Measurements from ENCODE around the gene TRIO. TPM values are rescaled to one million over a fixed set of nuclear protein-coding genes. Genes with fewer than 3 reads are reported as not detected.

The TRIO gene
- total and polyA plus RNA-seq, 2 of the 8 experiments (the other 6 are each of a cell fraction or from before 2014, with no cell fraction given), result 35.1 to 69.1 TPM

- H4K8ac ChIP-seq (ENCODE audit: extremely low read depth, insufficient read depth, low read length), result no peak overlapping the region
- DNase-seq (ENCODE audit: low read depth in 1 of 2, low spot score in 2 of 2), result no peak
- peaks cover 1 to 97% of the 10 kb centered on the region in 2 experiments for H3K79me2 ChIP-seq (ENCODE audit: control insufficient read depth in 1 of 2, insufficient read depth in 2 of 2, low read length in 2 of 2)
- 78% methylated on average over 9 of the region's 9 CpGs; no CpG with 5 or more reads in 1 of the 2 experiments for WGBS, 2 experiments (ENCODE audit: extremely low coverage in 1 of 2, insufficient coverage in 1 of 2, insufficient read length in 1 of 2, insufficient replicate concordance in 2 of 2, low coverage in 1 of 2, low lambda C conversion rate in 2 of 2, missing lambda C conversion rate in 1 of 2)
- no peak overlapping the region for H2BK20ac ChIP-seq (ENCODE audit: low read length)
- H4K20me1 ChIP-seq (replicated peaks in 1 of 2; ENCODE audit: control insufficient read depth in 1 of 2, insufficient read depth in 2 of 2, low read length in 2 of 2), result peaks cover 11 to 15% of the 10 kb centered on the region in 2 experiments
- ChIA-PET CTCF (ENCODE audit: partially characterized antibody) (interaction anchor here (0.5 to 2.2 kb wide), 6 partner anchors 10 to 65 kb away, joined by 3 to 7 read pairs (median 4); no protein-coding TSS in a partner anchor), POLR2A (ENCODE audit: partially characterized antibody) (interaction anchor here (1.3 to 1.6 kb wide), 2 partner anchors 9 to 19 kb away, joined by 3 to 4 read pairs; no protein-coding TSS in a partner anchor)
- no peak overlapping the region for H4K5ac ChIP-seq (ENCODE audit: insufficient read length, low read depth, low read length)
- no peak overlapping the region for H2AFZ ChIP-seq (ENCODE audit: low read length)
- H3K4me1 ChIP-seq (replicated peaks in 1 of 4; ENCODE audit: control insufficient read depth in 3 of 4, insufficient read depth in 4 of 4, low read length in 3 of 4), result peaks cover 0 to 10% (median 3%) of the 10 kb centered on the region in 4 experiments; a peak in 4 of 7 replicates
- H2AK5ac ChIP-seq (ENCODE audit: low read depth, low read length), result no peak overlapping the region
- H2BK120ac ChIP-seq (replicated peaks; ENCODE audit: low read depth, low read length), result no peak overlapping the region
- no peak overlapping the region for H4K91ac ChIP-seq (replicated peaks; ENCODE audit: insufficient read length, low read length)
- no peak overlapping the region for H3K4ac ChIP-seq (replicated peaks; ENCODE audit: insufficient read length, low read depth, low read length)
- no peak overlapping the region for H3K56ac ChIP-seq (replicated peaks; ENCODE audit: insufficient read length, low read depth, low read length)
- H2BK5ac ChIP-seq (ENCODE audit: low read depth, low read length), result no peak overlapping the region
- no peaks in the 10 kb centered on the region; the same call in 1 of the 2 replicates for H3K23me2 ChIP-seq (ENCODE audit: low read depth, low read length)
- TF ChIP-seq ATF3 (IDR thresholded peaks at IDR 0.05; ENCODE audit: insufficient read depth, low read depth, low read length) (no peak), ZNF274 (IDR thresholded peaks at IDR 0.05; ENCODE audit: borderline replicate concordance, extremely low read depth, low read length) (no peak), SP2 (IDR thresholded peaks at IDR 0.05; ENCODE audit: low read length) (no peak), KDM1A (IDR thresholded peaks at IDR 0.05; ENCODE audit: borderline replicate concordance, low read length) (no peak), POU5F1 (IDR thresholded peaks at IDR 0.05; ENCODE audit: low read depth, low read length) (no peak), EGR1 (IDR thresholded peaks at IDR 0.05; ENCODE audit: borderline replicate concordance, low read depth, low read length) (no peak), CHD1 (IDR thresholded peaks at IDR 0.05; ENCODE audit: low read depth, low read length) (no peak), RBBP5 (IDR thresholded peaks at IDR 0.05; ENCODE audit: borderline replicate concordance, low read depth, low read length) (no peak)
- no peaks in the 10 kb centered on the region for H3K36me3 ChIP-seq (ENCODE audit: control insufficient read depth in 2 of 4, insufficient read depth in 4 of 4, low read length in 3 of 4)
- H2BK15ac ChIP-seq (ENCODE audit: low read length), result no peak overlapping the region
- peaks cover 9% of the 10 kb centered on the region for H3K79me1 ChIP-seq (ENCODE audit: low read depth, low read length)
- no peak overlapping the region for H2BK12ac ChIP-seq (ENCODE audit: low read depth, low read length)
- H3K23ac ChIP-seq (ENCODE audit: insufficient read length), result no peak overlapping the region
- peak overlapping the region in 1 of 4 experiments; percentile 13; a peak in 1 of 7 replicates for H3K9ac ChIP-seq (replicated peaks in 1 of 4; ENCODE audit: extremely low read depth in 1 of 4, low read depth in 3 of 4, low read length in 3 of 4)
- H3K4me3 ChIP-seq (ENCODE audit: extremely low read depth in 1 of 4, insufficient read depth in 2 of 4, low read depth in 3 of 4, low read length in 4 of 4), result no peak overlapping the region
- no peaks in the 10 kb centered on the region for H3K27me3 ChIP-seq (replicated peaks in 1 of 4; ENCODE audit: control insufficient read depth in 3 of 4, extremely low read depth in 1 of 4, insufficient read depth in 3 of 4, low read length in 3 of 4)
- H3K27ac ChIP-seq (ENCODE audit: low read depth, low read length), result no peak overlapping the region
- H3K9me3 ChIP-seq (ENCODE audit: insufficient read depth in 2 of 2, low read depth in 1 of 2, low read length in 1 of 2), result no peaks in the 10 kb centered on the region
- H3K4me2 ChIP-seq (ENCODE audit: insufficient read depth in 1 of 2, low read depth in 2 of 2, low read length in 2 of 2), result no peak overlapping the region
- no peak overlapping the region for H3K18ac ChIP-seq (ENCODE audit: extremely low read depth, low read length)
- H3K14ac ChIP-seq (ENCODE audit: insufficient read length), result no peak overlapping the region
- FAIRE-seq, result no peak
These were observed 61.7 kb downstream of the TRIO start for GRCh38 chr5:14204785-14205321.
